MM.1S (cell line): ENCODE data around the gene NIPSNAP2.
"Not testable (repeated sequence)": the region's sequence is repeated elsewhere in the genome, so short reads cannot be mapped to it uniquely, and the experiment has no call there.

Experiments
- DNase-seq: peaks from one replicate; pipeline ENCODE4 v3.0.0-alpha.2; 2015
- H2AFZ ChIP-seq: fragments of 300-600 bp; sonication (generic); 2 replicates; pipeline ENCODE4 v1.6.0; 2016; ENCODE audit warnings: antibody characterized with exemption, low read length
- H3F3A ChIP-seq: fragments of 300-600 bp; sonication (generic); 2 replicates; pipeline ENCODE4 v1.6.1; 2016; ENCODE audit warnings: mild to moderate bottlenecking, antibody characterized with exemption, low read length, moderate library complexity, mixed read lengths; ENCODE audit not compliant: insufficient read depth
- H3K27ac ChIP-seq: fragments of 300-600 bp; sonication (generic); 2 replicates; pipeline ENCODE4 v1.5.1; 2016; ENCODE audit warnings: mild to moderate bottlenecking, low read length
- H3K27me3 ChIP-seq: fragments of 300-600 bp; sonication (generic); replicated peaks from 2 replicates; pipeline ENCODE4 v1.6.0; 2016; ENCODE audit warnings: low read length; ENCODE audit not compliant: insufficient read depth
- H3K36me3 ChIP-seq: fragments of 300-600 bp; sonication (generic); replicated peaks from 2 replicates; pipeline ENCODE4 v1.6.1; 2016; ENCODE audit warnings: mild to moderate bottlenecking, low read length, mixed read lengths; ENCODE audit not compliant: insufficient read depth
- H3K4me1 ChIP-seq: fragments of 300-600 bp; sonication (generic); 2 replicates; pipeline ENCODE4 v1.6.1; 2016; ENCODE audit warnings: low read length, mixed read lengths
- H3K4me2 ChIP-seq: fragments of 300-600 bp; sonication (generic); 2 replicates; pipeline ENCODE4 v1.6.0; 2016; ENCODE audit warnings: low read depth, low read length
- H3K4me3 ChIP-seq: fragments of 300-600 bp; sonication (generic); 2 replicates; pipeline ENCODE4 v1.5.1; 2016; ENCODE audit warnings: low read length, mixed read lengths
- H3K79me2 ChIP-seq: fragments of 300-600 bp; sonication (generic); 2 replicates; pipeline ENCODE4 v1.6.1; 2016; ENCODE audit warnings: mixed run types, low read length, mixed read lengths
- H3K9ac ChIP-seq: fragments of 300-600 bp; sonication (generic); 2 replicates; pipeline ENCODE4 v1.6.1; 2016; ENCODE audit warnings: low read length, mixed read lengths
- H3K9me2 ChIP-seq: fragments of 300-600 bp; sonication (generic); replicated peaks from 2 replicates; pipeline ENCODE4 v1.6.1; 2016; ENCODE audit warnings: mild to moderate bottlenecking, low read length, mixed read lengths; ENCODE audit not compliant: insufficient read depth
- H3K9me3 ChIP-seq: fragments of 300-600 bp; sonication (generic); replicated peaks from 2 replicates; pipeline ENCODE4 v1.6.1; 2016; ENCODE audit warnings: mild to moderate bottlenecking, low read length, mixed read lengths; ENCODE audit not compliant: insufficient read depth
- H4K20me1 ChIP-seq: fragments of 300-600 bp; sonication (generic); 2 replicates; pipeline ENCODE4 v1.6.1; 2016; ENCODE audit warnings: mild to moderate bottlenecking, low read length, moderate library complexity, mixed read lengths; ENCODE audit not compliant: insufficient read depth
- EZH2 ChIP-seq: fragments of 300-600 bp; sonication (generic); optimal IDR thresholded peaks from 2 replicates; pipeline ENCODE3; 2017; ENCODE audit warnings: low read depth, mild to moderate bottlenecking, antibody characterized with exemption, low read length, mixed read lengths
- EZH2phosphoT487 ChIP-seq: fragments of 300-600 bp; sonication (generic); IDR thresholded peaks from 2 replicates; pipeline ENCODE4 v1.6.1; 2018; ENCODE audit warnings: antibody characterized with exemption, low read length
- TF ChIP-seq, protein P1 (sequence below): fragments of 300-600 bp; sonication (generic); IDR thresholded peaks from 2 replicates; pipeline ENCODE4 v1.5.1; 2016; ENCODE audit warnings: antibody characterized with exemption, low read length, mixed read lengths

The NIPSNAP2 gene

DNA sequence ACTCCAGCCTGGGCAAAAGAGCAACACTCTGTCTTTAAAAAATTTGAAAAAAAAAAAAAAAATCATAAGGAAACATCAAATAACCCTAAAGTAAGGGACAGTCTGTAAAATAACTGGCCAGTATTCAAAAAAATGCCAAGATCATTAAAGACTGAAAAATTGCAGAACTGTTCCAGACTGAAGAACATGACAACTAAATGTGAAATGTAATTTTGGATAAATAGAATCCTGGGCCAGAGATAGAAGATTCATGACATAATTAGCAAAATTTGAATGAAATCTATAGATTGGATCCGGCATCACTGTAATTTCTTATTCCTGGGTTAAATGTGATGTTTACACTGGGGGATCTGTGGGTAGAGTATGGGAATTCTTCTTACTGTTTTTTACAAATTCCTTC, 83.9 kb downstream of the NIPSNAP2 start:
- Histone ChIP-seq H3K4me1 (peaks cover 5% of the 10 kb centered on the region; the same call in 1 of the 2 replicates), H3K79me2 (peaks cover 31% of the 10 kb centered on the region), H3K9ac (no peak overlapping the region), H3K4me3 (no peak overlapping the region), H2AFZ (no peak overlapping the region), H3K9me3 (no peaks in the 10 kb centered on the region), H3K4me2 (no peak overlapping the region), H3K27ac (no peak overlapping the region), H3K9me2 (no peaks in the 10 kb centered on the region), H3K27me3 (no peaks in the 10 kb centered on the region), H3K36me3 (peaks cover 4% of the 10 kb centered on the region; the same call in 1 of the 2 replicates), H4K20me1 (no peaks in the 10 kb centered on the region), H3F3A (0 out of 2 replicates have a peak, but pooled peaks cover 8% of the 10 kb centered on the region)
- DNase-seq = no peak
- TF ChIP-seq EZH2phosphoT487 (no peak), EZH2 (no peak)
- TF ChIP-seq, protein P1, sequence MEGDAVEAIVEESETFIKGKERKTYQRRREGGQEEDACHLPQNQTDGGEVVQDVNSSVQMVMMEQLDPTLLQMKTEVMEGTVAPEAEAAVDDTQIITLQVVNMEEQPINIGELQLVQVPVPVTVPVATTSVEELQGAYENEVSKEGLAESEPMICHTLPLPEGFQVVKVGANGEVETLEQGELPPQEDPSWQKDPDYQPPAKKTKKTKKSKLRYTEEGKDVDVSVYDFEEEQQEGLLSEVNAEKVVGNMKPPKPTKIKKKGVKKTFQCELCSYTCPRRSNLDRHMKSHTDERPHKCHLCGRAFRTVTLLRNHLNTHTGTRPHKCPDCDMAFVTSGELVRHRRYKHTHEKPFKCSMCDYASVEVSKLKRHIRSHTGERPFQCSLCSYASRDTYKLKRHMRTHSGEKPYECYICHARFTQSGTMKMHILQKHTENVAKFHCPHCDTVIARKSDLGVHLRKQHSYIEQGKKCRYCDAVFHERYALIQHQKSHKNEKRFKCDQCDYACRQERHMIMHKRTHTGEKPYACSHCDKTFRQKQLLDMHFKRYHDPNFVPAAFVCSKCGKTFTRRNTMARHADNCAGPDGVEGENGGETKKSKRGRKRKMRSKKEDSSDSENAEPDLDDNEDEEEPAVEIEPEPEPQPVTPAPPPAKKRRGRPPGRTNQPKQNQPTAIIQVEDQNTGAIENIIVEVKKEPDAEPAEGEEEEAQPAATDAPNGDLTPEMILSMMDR = no peak

DNA sequence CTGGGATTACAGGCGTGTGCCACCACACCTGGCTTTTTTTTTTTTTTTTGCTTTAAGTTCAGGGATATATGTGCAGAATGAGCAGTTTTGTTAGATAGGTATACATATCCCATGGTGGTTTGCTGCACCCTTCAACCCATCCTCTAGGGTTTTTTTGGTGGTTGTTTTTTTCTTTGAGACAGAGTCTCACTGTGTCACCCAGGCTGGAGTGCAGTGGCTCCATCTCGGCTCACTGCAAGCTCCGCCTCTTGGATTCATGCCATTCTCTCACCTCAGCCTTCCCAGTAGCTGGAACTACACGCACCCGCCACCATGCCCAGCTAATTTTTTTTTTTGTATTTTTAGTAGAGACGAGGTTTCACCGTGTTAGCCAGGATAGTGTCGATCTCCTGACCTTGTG, 84.4 kb downstream of the NIPSNAP2 start:
- H3K4me2 ChIP-seq, H3K27ac ChIP-seq: not testable (repeated sequence)

More for the DNA sequence above, 84.4 kb downstream of the NIPSNAP2 start:
- not testable (repeated sequence) for H3K36me3 ChIP-seq, H3K4me3 ChIP-seq, H3K4me1 ChIP-seq, H3F3A ChIP-seq, H4K20me1 ChIP-seq, H3K9ac ChIP-seq, DNase-seq, H3K9me3 ChIP-seq, H2AFZ ChIP-seq, H3K9me2 ChIP-seq, H3K27me3 ChIP-seq
- H3K79me2 ChIP-seq = peaks cover 36% of the 10 kb centered on the region
